NOMO-1 treated with DMSO at 0.1 percent for 48 hours (cell line): ENCODE measurements around the gene ANKRD16.
"Not testable (repeated sequence)": the region's sequence is repeated elsewhere in the genome, so short reads cannot be mapped to it uniquely, and the experiment has no call there.

Source experiments
- DNase-seq: peaks from one replicate; lab custom pipeline; 2025; ENCODE audit not compliant: unreplicated experiment; lab: John Stamatoyannopoulos, UW

ANKRD16 gene

GRCh38 chr10:5889624-5890451 is at the start of gene ANKRD16, which contains the start of gene FBH1:
Gene ANKRD16, minus strand, starts transcription at chr10:5889893. Its CDS starts 539 bp downstream, at chr10:5889354.
Gene FBH1, plus strand, starts transcription at chr10:5890243. Its CDS starts 103 bp downstream, at chr10:5890346.
- peak; percentile 91 for DNase-seq

GRCh38 chr10:5938291-5938690 is 48.6 kb upstream of the ANKRD16 start:
- no peak for DNase-seq

DNA sequence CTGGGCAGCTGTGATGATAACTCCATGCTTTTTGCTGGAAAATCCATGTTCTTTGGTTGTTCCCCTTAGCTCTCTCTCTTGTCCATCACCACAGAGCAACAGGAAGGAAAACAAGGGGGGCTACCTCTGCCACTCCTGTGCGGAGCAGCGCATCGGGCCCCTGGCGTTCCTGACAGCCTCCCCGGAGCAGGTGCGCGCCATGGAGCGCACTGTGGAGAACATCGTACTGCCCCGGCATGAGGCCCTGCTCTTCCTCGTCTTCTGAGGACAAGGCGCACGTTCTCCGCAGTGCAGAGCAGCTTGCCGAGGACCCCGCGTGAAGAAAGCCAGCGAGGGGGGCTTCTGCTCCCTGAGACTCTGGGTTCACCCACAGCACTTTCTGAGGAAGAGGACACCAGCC is 47.3 kb upstream of the ANKRD16 start:
- no peak for DNase-seq

DNA sequence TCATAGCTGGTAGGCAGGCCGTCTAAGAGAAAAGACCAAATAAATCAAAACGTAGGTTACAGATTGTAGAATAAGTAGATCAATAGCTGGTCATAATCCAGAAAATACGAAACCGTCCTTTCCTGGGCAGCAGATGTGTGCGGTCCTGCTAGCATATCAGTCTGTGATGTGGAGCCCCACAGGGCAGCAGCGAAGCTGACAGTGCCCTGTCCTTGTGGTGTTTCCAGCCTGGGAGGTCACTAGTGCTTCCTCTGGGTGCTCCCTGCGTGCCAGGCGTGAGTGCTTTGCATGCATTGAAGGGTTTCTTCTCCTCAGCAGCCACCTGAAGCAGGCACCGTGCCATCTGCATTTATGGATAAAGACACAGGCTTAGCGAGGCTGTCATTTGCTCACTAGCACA is 45.9 kb upstream of the ANKRD16 start:
- DNase-seq, result no peak

- DNase-seq, result no peak
These were observed 44.3 kb upstream of the ANKRD16 start for GRCh38 chr10:5933909-5934546.

- DNase-seq, result no peak
These were observed 42.7 kb upstream of the ANKRD16 start for GRCh38 chr10:5932345-5932744.

GRCh38 chr10:5930272-5930671 is 40.6 kb upstream of the ANKRD16 start:
- no peak for DNase-seq

DNA sequence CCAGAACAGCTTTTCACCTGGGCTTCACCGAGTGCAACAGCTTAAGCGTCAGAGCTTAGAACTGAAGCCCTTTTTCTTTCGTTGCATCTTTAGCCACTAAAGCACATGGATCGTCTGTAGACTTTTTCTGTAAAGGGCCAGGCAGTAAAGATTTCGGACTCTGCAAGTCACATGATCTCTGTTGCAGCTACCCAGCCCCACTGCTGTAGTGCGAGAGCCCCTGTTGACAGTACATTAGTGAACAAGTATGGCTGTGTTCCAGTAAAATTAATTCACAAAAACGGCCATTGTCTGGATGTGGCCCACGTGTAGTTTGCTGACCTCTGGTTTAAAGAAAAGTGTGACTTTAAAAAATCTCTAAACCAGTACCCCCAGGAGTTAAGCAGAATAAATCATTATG is 39.7 kb upstream of the ANKRD16 start:
- no peak for DNase-seq

DNA sequence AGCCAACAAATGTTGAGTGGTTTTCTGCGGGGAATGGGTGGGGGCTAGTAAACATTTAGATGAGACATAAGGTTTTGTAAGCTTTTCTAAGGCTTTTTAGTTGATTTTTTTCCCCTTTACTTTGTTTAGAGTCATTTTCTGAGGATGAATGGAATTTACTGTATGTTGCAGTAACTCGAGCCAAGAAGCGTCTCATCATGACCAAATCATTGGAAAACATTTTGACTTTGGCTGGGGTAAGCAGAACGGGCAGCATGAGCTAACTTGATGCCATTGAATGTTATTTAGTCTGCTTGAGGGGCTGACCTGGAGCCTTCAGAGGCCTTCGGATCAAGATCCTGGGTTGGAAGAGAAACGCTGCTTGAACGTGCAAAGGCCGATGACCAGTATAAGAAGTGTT is 37.6 kb upstream of the ANKRD16 start:
- no peak for DNase-seq

- DNase-seq, result no peak
These were observed 35.2 kb upstream of the ANKRD16 start for GRCh38 chr10:5924889-5925288.

GRCh38 chr10:5921746-5922145 is 32.1 kb upstream of the ANKRD16 start:
- no peak for DNase-seq

- no peak for DNase-seq
These were observed 29.9 kb upstream of the ANKRD16 start for GRCh38 chr10:5919568-5919967.

- DNase-seq, result no peak
These were observed 29.1 kb upstream of the ANKRD16 start for GRCh38 chr10:5918763-5919162.

DNA sequence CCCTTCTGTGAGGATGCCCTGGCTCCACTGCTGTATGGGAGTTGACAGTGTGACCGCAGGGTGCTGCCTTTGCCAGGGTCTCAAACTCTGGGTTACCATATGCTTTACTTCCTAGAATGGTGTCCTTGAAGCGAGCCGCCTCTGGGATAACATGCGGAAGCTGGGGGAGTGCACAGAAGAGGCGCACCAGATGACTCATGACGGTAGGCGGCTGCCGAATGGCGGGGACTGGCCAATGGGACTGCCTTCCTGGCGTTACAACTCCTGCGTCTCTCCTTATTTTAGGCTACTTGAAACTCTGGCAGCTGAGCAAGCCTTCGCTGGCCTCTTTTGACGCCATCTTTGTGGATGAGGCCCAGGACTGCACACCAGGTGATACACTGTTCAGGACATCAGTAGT is 27.6 kb upstream of the ANKRD16 start:
- no peak for DNase-seq

GRCh38 chr10:5915451-5915850 is 25.8 kb upstream of the ANKRD16 start:
- no peak for DNase-seq

DNA sequence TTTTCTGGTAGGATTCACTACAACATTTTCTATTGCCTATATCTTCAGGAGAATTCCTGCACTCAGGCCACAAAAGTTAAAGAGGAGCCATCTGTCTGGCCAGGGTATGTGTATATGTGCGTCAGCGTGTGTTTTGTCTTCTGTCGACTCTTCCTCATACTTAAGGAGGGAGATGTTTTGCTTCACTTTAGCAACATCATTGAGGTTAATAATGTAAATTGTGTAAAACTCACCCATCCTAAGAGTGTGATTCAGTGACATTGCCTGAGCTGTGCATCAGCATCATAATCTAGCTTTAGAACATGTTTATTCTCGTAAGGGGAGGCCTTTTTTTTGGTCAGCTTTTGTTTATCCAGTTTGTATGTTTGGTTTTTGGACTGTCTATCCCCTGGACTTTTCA is 24.0 kb upstream of the ANKRD16 start:
- DNase-seq, result no peak

DNA sequence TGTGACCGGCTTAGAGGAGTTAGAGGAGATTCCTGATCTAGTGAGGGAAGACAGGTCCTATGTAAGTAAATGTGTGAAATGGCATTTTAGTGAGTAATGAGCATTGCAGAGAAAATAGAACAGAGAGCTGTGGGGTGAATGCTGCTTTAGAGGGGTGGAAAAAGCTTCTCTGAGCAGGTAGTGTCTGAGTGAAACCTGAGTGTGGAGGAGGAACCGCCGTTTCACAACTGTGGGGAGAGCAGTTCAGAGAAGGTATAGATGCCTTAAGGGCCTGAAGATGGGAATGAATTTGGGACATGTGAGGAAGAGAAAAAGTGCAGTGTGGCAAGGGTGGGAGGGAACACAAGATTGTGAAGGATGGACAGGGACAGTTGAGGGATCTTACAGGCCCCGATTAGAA is 22.0 kb upstream of the ANKRD16 start:
- no peak for DNase-seq

GRCh38 chr10:5910323-5911100 is 20.8 kb upstream of the ANKRD16 start:
- DNase-seq, result no peak

DNA sequence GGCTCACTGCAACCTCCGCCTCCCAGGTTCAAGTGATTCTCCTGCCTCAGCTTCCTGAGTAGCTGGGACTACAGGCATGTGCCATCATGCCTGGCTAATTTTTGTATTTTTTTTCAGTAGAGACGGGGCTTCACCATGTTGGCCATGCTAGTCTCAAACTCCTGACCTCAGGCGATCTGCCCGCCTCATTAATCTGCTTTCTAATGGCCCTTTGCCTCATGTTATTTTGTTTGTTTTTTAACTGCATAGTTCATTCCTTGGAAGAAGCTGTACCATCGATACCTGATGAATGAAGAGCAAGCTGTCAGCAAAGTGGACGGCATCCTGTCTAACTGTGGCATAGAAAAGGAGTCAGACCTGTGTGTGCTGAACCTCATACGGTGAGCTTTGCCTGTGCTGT is 19.0 kb upstream of the ANKRD16 start:
- DNase-seq, result not testable (repeated sequence)

GRCh38 chr10:5906651-5907050 is 17.0 kb upstream of the ANKRD16 start:
- DNase-seq, result no peak

GRCh38 chr10:5905854-5906507 is 16.3 kb upstream of the ANKRD16 start:
- DNase-seq, result no peak
